ENCODE results near the gene FBN3.

GRCh38 chr19:8095354-8095886 is 54.0 kb downstream of the FBN3 start:
- no peak for TF ChIP-seq CTCF (IDR thresholded peaks at IDR 0.05)
- no peak for TF ChIP-seq POLR2A (IDR thresholded peaks at IDR 0.05)
